DOHH2 (cell line): ENCODE data around the gene NAA25.

Experiments used
- EZH2phosphoT487 ChIP-seq: fragments of 200-600 bp; sonication (generic); IDR thresholded peaks from 2 replicates; pipeline ENCODE4 v1.6.1; 2017; ENCODE audit warnings: borderline replicate concordance, mild to moderate bottlenecking, antibody characterized with exemption, low read length, moderate library complexity, mixed read lengths
- TF ChIP-seq, protein P1 (sequence below): fragments of 200-600 bp; sonication (generic); IDR thresholded peaks from one replicate; pipeline ENCODE4 v1.5.1; 2014; ENCODE audit warnings: antibody characterized with exemption, mild to moderate bottlenecking, low read depth, low read length; ENCODE audit not compliant: poor library complexity, severe bottlenecking

- TF ChIP-seq, protein P1, sequence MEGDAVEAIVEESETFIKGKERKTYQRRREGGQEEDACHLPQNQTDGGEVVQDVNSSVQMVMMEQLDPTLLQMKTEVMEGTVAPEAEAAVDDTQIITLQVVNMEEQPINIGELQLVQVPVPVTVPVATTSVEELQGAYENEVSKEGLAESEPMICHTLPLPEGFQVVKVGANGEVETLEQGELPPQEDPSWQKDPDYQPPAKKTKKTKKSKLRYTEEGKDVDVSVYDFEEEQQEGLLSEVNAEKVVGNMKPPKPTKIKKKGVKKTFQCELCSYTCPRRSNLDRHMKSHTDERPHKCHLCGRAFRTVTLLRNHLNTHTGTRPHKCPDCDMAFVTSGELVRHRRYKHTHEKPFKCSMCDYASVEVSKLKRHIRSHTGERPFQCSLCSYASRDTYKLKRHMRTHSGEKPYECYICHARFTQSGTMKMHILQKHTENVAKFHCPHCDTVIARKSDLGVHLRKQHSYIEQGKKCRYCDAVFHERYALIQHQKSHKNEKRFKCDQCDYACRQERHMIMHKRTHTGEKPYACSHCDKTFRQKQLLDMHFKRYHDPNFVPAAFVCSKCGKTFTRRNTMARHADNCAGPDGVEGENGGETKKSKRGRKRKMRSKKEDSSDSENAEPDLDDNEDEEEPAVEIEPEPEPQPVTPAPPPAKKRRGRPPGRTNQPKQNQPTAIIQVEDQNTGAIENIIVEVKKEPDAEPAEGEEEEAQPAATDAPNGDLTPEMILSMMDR, result no peak
- TF ChIP-seq EZH2phosphoT487, result no peak
Measured at GRCh38 chr12:112066566-112066965, 42.0 kb downstream of the NAA25 start.
